Measurements from ENCODE around the gene SELENBP1. TPM values are rescaled to one million over a fixed set of nuclear protein-coding genes. Genes with fewer than 3 reads are reported as not detected.

Gene SELENBP1
- total RNA-seq, 1 experiment from 2014 or later, result 11.6 TPM

DNA sequence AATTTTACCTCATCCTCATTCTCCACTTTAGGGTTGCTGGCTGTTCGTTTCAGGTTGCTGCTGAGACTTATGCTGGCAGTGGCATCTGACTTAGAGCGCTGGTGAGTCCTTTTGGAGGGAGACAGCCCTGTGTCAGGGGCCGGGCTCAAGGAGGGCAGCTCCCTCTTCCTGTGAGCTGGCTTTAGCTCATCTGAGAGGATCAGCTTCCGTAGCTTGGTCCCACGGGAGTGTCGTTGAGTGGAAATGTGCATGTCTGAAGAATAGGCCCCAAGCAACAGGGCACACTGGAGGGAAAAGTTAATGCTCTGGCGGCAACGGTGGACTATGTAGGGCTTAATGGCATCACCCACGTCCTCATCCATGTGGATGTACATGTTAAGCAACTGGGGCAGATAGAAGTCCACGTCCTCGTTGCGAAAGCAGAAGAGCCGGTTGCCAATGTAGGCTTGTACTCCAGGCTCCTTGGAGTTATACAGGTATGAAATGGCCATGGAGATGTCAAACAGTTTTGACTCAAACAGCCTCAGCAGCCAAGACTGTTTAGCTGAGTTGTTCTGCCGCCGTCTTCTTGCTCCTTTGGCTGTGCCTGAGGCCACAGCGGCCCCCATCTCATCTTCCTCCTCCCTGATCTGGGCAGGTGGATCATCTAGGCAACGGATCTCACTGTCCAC is 56.8 kb downstream of the SELENBP1 start:
- Mint-ChIP-seq H3K36me3 (ENCODE audit: insufficient read depth, unreplicated experiment) (peaks cover 76% of the 10 kb centered on the region), H3K4me1 (ENCODE audit: insufficient read depth, unreplicated experiment) (peaks cover 44% of the 10 kb centered on the region), H3K4me3 (ENCODE audit: unreplicated experiment) (no peak overlapping the region), H3K9me3 (ENCODE audit: unreplicated experiment) (no peaks in the 10 kb centered on the region), H3K27ac (ENCODE audit: low read depth, unreplicated experiment) (no peak overlapping the region), H3K27me3 (ENCODE audit: insufficient read depth, unreplicated experiment) (no peaks in the 10 kb centered on the region)
- TF ChIP-seq, protein P1, sequence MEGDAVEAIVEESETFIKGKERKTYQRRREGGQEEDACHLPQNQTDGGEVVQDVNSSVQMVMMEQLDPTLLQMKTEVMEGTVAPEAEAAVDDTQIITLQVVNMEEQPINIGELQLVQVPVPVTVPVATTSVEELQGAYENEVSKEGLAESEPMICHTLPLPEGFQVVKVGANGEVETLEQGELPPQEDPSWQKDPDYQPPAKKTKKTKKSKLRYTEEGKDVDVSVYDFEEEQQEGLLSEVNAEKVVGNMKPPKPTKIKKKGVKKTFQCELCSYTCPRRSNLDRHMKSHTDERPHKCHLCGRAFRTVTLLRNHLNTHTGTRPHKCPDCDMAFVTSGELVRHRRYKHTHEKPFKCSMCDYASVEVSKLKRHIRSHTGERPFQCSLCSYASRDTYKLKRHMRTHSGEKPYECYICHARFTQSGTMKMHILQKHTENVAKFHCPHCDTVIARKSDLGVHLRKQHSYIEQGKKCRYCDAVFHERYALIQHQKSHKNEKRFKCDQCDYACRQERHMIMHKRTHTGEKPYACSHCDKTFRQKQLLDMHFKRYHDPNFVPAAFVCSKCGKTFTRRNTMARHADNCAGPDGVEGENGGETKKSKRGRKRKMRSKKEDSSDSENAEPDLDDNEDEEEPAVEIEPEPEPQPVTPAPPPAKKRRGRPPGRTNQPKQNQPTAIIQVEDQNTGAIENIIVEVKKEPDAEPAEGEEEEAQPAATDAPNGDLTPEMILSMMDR (IDR thresholded peaks at IDR 0.05; ENCODE audit: unreplicated experiment), result no peak
- intact Hi-C loops (cut with micrococcal nuclease), result no loop called here
- TSS peak; percentile 38 for BruUV-seq (replicated peaks)
- POLR2A ChIA-PET, result interaction anchor here (2.5 to 10.5 kb wide), 2 partner anchors 11 to 83 kb away, joined by 12 to 253 read pairs; partner anchors contain the start of genes PI4KB and PSMB4
- DNase-seq (ENCODE audit: unreplicated experiment), result no peak
- CTCF ChIA-PET, result interaction anchor here (1.0 to 27.4 kb wide), 4 partner anchors 11 to 25 kb away, joined by 3 to 566 read pairs (median 59); partner anchors contain the start of gene PI4KB

Other genes starting within 250 kb of the SELENBP1 start
- gene SEMA6C, start 226.1 kb downstream of the SELENBP1 start, total RNA-seq (2022), result 2.3 and 9.5 TPM in 2 replicates
- gene TNFAIP8L2, start 216.1 kb downstream of the SELENBP1 start, total RNA-seq (2022), result not detected in 2 replicates
- 14.4 and 22.3 TPM in 2 replicates for gene LYSMD1, start 206.8 kb downstream of the SELENBP1 start, total RNA-seq (2022)
- gene SCNM1, start 206.6 kb downstream of the SELENBP1 start, total RNA-seq (2022), result 88.5 and 93.0 TPM in 2 replicates
- 1.1 TPM in 1 of 2 replicates, not detected in the other for gene TMOD4, start 196.7 kb downstream of the SELENBP1 start, total RNA-seq (2022)
- 106 and 108 TPM in 2 replicates for gene VPS72, start 182.5 kb downstream of the SELENBP1 start, total RNA-seq (2022)
- 150 and 163 TPM in 2 replicates for gene PIP5K1A, start 174.2 kb downstream of the SELENBP1 start, total RNA-seq (2022)
- 266 and 285 TPM in 2 replicates for gene PSMD4, start 118.0 kb downstream of the SELENBP1 start, total RNA-seq (2022)
- gene ZNF687, start 90.4 kb downstream of the SELENBP1 start, total RNA-seq (2022), result 26.3 and 27.5 TPM in 2 replicates
- 75.3 and 90.1 TPM in 2 replicates for gene PI4KB, start 45.3 kb downstream of the SELENBP1 start, total RNA-seq (2022)
- gene RFX5, start 25.5 kb downstream of the SELENBP1 start, total RNA-seq (2022), result 19.2 and 26.5 TPM in 2 replicates
- gene PSMB4, start 26.9 kb upstream of the SELENBP1 start, total RNA-seq (2022), result 281 and 320 TPM in 2 replicates
- 92.1 and 92.2 TPM in 2 replicates for gene POGZ, start 86.8 kb upstream of the SELENBP1 start, total RNA-seq (2022)
- gene CGN, start 138.7 kb upstream of the SELENBP1 start, total RNA-seq (2022), result 0.32 and 0.33 TPM in 2 replicates
- 90.6 and 162 TPM in 2 replicates for gene TUFT1, start 167.6 kb upstream of the SELENBP1 start, total RNA-seq (2022)
- gene SNX27, start 239.3 kb upstream of the SELENBP1 start, total RNA-seq (2022), result 36.9 and 43.1 TPM in 2 replicates

Data from MCF 10A (cell line).